ENCODE results near the gene ODF2. TPM values are rescaled to one million over a fixed set of nuclear protein-coding genes. Genes with fewer than 3 reads are reported as not detected.
"Not testable (repeated sequence)": the region's sequence is repeated elsewhere in the genome, so short reads cannot be mapped to it uniquely, and the experiment has no call there.

ODF2 gene
- total RNA-seq, 1 donor from 2014 or later, result 83.8 TPM

DNA sequence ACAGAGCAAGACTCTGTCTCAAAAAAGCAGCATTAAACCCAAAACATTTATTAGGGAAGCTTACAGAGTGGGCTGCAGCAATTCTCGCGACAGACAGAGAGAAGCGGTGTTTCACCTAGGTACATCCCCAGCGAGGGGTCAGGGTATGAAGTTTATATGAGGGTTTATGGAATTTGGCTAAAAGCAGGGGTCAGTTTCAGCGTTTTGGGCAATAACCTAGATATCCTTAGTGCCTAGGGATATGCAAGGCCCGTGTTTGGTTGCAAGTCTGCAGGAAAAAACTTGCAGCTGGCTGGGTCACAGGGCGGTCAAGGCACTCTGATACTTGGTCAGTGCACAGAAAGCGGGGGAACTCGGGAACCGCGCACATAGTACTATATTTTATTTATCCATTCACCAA is 48.1 kb downstream of the ODF2 start:
- H3K27ac Mint-ChIP-seq (ENCODE audit: unreplicated experiment), result no peak overlapping the region
- H3K4me3 Mint-ChIP-seq (ENCODE audit: unreplicated experiment), result peak overlapping the region; percentile 57
- H3K4me1 Mint-ChIP-seq (ENCODE audit: unreplicated experiment), result peaks cover 23% of the 10 kb centered on the region
- no peaks in the 10 kb centered on the region for H3K9me3 Mint-ChIP-seq (ENCODE audit: unreplicated experiment)
- H3K27me3 Mint-ChIP-seq (ENCODE audit: unreplicated experiment), result no peaks in the 10 kb centered on the region
- DNase-seq (ENCODE audit: low spot score), result no peak
- H3K36me3 Mint-ChIP-seq (ENCODE audit: low read depth, unreplicated experiment), result peaks cover 27% of the 10 kb centered on the region
- no peak for TF ChIP-seq CTCF (IDR thresholded peaks at IDR 0.05; ENCODE audit: unreplicated experiment)

- DNase-seq (ENCODE audit: low spot score), result peak; percentile 97
- Mint-ChIP-seq H3K4me1 (ENCODE audit: unreplicated experiment) (peaks cover 19% of the 10 kb centered on the region), H3K4me3 (ENCODE audit: unreplicated experiment) (peak within 1 kb of the TSS; percentile 98), H3K27me3 (ENCODE audit: unreplicated experiment) (no peaks in the 10 kb centered on the region), H3K36me3 (ENCODE audit: low read depth, unreplicated experiment) (peaks cover 26% of the 10 kb centered on the region), H3K27ac (ENCODE audit: unreplicated experiment) (peak within 1 kb of the TSS; percentile 93), H3K9me3 (ENCODE audit: unreplicated experiment) (no peaks in the 10 kb centered on the region)
- no peak for TF ChIP-seq CTCF (IDR thresholded peaks at IDR 0.05; ENCODE audit: unreplicated experiment)
These were observed 48.9 kb downstream of the ODF2 start, which contains the start of gene GLE1 for GRCh38 chr9:128504485-128505413. GLE1 (plus strand) TSS chr9:128504719; CDS start chr9:128504806, 87 bp downstream.

DNA sequence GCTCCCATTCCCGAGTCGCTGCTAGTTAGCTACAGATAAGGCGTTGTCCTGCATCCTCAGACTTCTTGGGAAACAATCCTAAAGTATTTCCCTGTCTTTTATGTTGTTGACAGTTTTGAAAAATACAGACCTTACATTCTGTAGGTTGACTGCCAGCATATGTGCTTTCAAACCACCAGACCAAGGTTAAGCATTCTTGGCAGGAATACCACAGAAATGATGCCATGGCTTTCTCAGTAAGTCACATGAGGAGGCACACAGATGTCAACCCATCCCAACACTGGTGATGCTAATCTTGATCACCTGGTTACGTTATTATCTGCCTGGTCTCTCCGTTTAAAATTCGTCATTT is 49.6 kb downstream of the ODF2 start:
- H3K36me3 Mint-ChIP-seq (ENCODE audit: low read depth, unreplicated experiment), result peaks cover 19% of the 10 kb centered on the region
- no peaks in the 10 kb centered on the region for H3K27me3 Mint-ChIP-seq (ENCODE audit: unreplicated experiment)
- H3K4me1 Mint-ChIP-seq (ENCODE audit: unreplicated experiment), result peaks cover 13% of the 10 kb centered on the region
- H3K4me3 Mint-ChIP-seq (ENCODE audit: unreplicated experiment), result peak overlapping the region; percentile 98
- TF ChIP-seq CTCF (IDR thresholded peaks at IDR 0.05; ENCODE audit: unreplicated experiment), result no peak
- no peak for DNase-seq (ENCODE audit: low spot score)
- peak overlapping the region; percentile 44 for H3K27ac Mint-ChIP-seq (ENCODE audit: unreplicated experiment)
- H3K9me3 Mint-ChIP-seq (ENCODE audit: unreplicated experiment), result no peaks in the 10 kb centered on the region

DNA sequence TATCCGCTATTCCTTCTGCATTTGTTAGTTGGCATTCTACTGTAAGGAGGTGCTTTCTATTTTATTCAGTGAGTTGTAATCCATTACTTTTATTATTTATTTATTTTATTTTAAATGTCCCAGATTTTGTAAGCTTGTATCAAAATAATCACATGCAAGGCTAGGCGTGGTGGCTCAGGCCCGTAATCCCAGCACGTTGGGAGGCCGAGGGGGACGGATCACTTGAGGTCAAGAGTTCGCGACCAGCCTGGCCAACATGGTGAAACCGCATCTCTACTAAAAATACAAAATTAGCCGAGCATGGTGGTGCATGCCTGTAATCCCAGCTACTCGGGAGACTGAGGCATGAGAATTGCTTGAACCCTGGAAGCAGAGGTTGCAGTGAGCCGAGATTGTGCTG is 50.1 kb downstream of the ODF2 start:
- peak overlapping the region; percentile 98 for H3K4me3 Mint-ChIP-seq (ENCODE audit: unreplicated experiment)
- H3K4me1 Mint-ChIP-seq (ENCODE audit: unreplicated experiment); H3K27me3 Mint-ChIP-seq (ENCODE audit: unreplicated experiment); H3K27ac Mint-ChIP-seq (ENCODE audit: unreplicated experiment); H3K9me3 Mint-ChIP-seq (ENCODE audit: unreplicated experiment); DNase-seq (ENCODE audit: low spot score): not testable (repeated sequence)
- peaks cover 15% of the 10 kb centered on the region for H3K36me3 Mint-ChIP-seq (ENCODE audit: low read depth, unreplicated experiment)

DNA sequence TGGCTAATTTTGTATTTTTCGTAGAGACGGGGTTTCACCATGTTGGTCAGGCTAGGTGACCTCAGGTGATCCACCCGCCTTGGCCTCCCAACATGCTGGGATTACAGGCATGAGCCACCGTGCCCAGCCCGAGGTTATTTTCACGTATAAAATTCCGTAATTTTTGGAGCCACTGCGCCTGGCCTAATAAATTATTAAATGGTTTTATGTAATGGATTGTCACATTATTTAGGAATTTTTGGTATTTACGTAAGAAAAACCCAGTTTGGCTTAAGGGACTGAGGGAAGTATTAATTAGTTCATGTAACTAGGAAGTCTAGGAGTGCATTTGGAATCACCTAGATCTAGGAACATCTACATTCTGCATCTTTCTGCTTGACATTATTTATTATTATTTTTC is 57.0 kb downstream of the ODF2 start:
- Mint-ChIP-seq H3K4me3 (ENCODE audit: unreplicated experiment) (no peak overlapping the region), H3K9me3 (ENCODE audit: unreplicated experiment) (no peaks in the 10 kb centered on the region), H3K36me3 (ENCODE audit: low read depth, unreplicated experiment) (peaks cover 25% of the 10 kb centered on the region), H3K27me3 (ENCODE audit: unreplicated experiment) (no peaks in the 10 kb centered on the region), H3K4me1 (ENCODE audit: unreplicated experiment) (no peaks in the 10 kb centered on the region), H3K27ac (ENCODE audit: unreplicated experiment) (no peak overlapping the region)
- no peak for TF ChIP-seq CTCF (IDR thresholded peaks at IDR 0.05; ENCODE audit: unreplicated experiment)
- no peak for DNase-seq (ENCODE audit: low spot score)
